Ascending aorta (tissue), 2 donors: ENCODE data around the gene CRACDL. TPM values are rescaled to one million over a fixed set of nuclear protein-coding genes. Genes with fewer than 3 reads are reported as not detected.

Source experiments
- DNase-seq, 2 donors: peaks; one replicate each; pipeline ENCODE4 v3.0.0-alpha.2; 2019; ENCODE audit warnings: low spot score in 2 of 2
- H3K27ac ChIP-seq, 2 donors: fragments of 200-600 bp; sonication (generic); one replicate each; pipeline ENCODE4 v1.5.1; 2016 to 2017; ENCODE audit warnings: mild to moderate bottlenecking in 1 of 2
- H3K27me3 ChIP-seq: fragments of 200-600 bp; sonication (generic); one replicate; pipeline ENCODE4 v1.5.1; 2017
- H3K36me3 ChIP-seq, 2 donors: fragments of 200-600 bp; sonication (generic); one replicate each; pipeline ENCODE4 v1.5.1; 2016
- H3K4me1 ChIP-seq, 2 donors: fragments of 200-600 bp; sonication (generic); one replicate each; pipeline ENCODE4 v1.5.1; 2016 to 2017; ENCODE audit warnings: mild to moderate bottlenecking in 1 of 2
- H3K4me3 ChIP-seq, 2 donors: fragments of 200-600 bp; sonication (generic); one replicate each; pipeline ENCODE4 v1.5.1; 2016 to 2017; ENCODE audit warnings: mild to moderate bottlenecking in 1 of 2
- H3K9me3 ChIP-seq, 2 donors: fragments of 200-600 bp; sonication (generic); one replicate each; pipeline ENCODE4 v1.5.1; 2016
- intact Hi-C: fragments of 100-400 bp; cut with DNase I; formaldehyde crosslinking; loops from one replicate; pipeline ENCODE4 v1.15.1; 2023
- total RNA-seq: library from RNA; depleted of rRNA; stranded (reverse); fragments of >200 nt; gene quantifications from one replicate; pipeline ENCODE4 v1.1.0, GENCODE V29; 2016
- TF ChIP-seq, protein P1 (sequence below), 3 experiments: fragments of 200-600 bp in 2 of 3; fragments of 450-650 bp in 1 of 3; sonication (generic) in 2 of 3; IDR thresholded peaks; one replicate each; pipeline ENCODE4 v1.5.1; 2016 to 2019; ENCODE audit warnings: antibody characterized with exemption in 3 of 3, mild to moderate bottlenecking in 1 of 3, moderate library complexity in 1 of 3

CRACDL gene, protein sequence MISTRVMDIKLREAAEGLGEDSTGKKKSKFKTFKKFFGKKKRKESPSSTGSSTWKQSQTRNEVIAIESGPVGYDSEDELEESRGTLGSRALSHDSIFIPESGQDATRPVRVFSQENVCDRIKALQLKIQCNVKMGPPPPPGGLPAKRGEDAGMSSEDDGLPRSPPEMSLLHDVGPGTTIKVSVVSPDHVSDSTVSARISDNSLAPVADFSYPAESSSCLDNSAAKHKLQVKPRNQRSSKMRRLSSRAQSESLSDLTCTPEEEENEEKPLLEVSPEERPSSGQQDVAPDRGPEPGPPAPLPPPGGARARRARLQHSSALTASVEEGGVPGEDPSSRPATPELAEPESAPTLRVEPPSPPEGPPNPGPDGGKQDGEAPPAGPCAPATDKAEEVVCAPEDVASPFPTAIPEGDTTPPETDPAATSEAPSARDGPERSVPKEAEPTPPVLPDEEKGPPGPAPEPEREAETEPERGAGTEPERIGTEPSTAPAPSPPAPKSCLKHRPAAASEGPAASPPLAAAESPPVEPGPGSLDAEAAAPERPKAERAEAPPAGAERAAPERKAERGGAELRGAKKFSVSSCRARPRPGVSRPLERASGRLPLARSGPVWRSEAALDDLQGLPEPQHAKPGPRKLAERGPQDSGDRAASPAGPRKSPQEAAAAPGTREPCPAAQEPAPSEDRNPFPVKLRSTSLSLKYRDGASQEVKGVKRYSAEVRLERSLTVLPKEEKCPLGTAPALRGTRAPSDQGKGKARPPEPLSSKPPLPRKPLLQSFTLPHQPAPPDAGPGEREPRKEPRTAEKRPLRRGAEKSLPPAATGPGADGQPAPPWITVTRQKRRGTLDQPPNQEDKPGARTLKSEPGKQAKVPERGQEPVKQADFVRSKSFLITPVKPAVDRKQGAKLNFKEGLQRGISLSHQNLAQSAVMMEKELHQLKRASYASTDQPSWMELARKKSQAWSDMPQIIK
- 51.9 TPM for total RNA-seq

DNA sequence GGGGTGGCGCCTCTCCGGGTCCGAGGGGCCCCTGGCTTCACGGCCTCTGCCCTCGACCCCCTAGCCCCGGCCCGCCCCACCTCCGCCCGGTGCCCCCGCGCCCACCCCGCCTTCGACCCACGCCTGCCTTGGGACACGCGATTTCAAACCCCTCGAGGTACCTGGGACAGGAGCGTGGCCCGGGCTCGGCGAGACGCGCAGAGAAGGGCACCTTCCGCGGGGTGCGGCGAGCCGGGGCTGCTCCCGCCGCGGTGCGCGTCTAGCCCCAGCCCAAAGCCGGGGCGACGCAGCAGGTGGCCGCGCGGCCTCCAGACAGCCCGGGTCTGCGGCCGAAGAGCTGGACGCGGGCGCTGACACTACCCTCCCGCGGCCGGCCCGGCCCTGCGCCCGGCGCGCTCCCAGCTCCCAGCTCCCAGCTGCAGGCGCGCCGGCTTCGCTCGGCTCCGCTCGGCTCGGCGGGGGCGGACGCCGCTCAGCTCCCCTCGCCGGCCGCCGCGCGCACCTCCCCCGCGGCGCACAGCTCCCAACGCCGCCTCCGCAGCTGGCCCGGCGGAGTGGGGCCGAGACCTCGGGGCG, at the start of gene CRACDL:
Gene CRACDL (minus strand): TSS at position 449 of the 576 bp plus-strand sequence. CDS start 89,425 bp downstream, outside the sequence.
- DNase-seq: no peak
- no peaks in the 10 kb centered on the region for H3K36me3 ChIP-seq
- no peaks in the 10 kb centered on the region for H3K9me3 ChIP-seq
- no peak within 1 kb of the TSS for H3K27ac ChIP-seq
- H3K4me3 ChIP-seq: peak within 1 kb of the TSS; percentile 75
- TF ChIP-seq, protein P1, sequence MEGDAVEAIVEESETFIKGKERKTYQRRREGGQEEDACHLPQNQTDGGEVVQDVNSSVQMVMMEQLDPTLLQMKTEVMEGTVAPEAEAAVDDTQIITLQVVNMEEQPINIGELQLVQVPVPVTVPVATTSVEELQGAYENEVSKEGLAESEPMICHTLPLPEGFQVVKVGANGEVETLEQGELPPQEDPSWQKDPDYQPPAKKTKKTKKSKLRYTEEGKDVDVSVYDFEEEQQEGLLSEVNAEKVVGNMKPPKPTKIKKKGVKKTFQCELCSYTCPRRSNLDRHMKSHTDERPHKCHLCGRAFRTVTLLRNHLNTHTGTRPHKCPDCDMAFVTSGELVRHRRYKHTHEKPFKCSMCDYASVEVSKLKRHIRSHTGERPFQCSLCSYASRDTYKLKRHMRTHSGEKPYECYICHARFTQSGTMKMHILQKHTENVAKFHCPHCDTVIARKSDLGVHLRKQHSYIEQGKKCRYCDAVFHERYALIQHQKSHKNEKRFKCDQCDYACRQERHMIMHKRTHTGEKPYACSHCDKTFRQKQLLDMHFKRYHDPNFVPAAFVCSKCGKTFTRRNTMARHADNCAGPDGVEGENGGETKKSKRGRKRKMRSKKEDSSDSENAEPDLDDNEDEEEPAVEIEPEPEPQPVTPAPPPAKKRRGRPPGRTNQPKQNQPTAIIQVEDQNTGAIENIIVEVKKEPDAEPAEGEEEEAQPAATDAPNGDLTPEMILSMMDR (IDR thresholded peaks at IDR 0.05): no peak
- intact Hi-C loops: no loop called here
- H3K4me1 ChIP-seq: peaks cover 6% of the 10 kb centered on the region in 2 donors
- no peaks in the 10 kb centered on the region for H3K27me3 ChIP-seq

DNA sequence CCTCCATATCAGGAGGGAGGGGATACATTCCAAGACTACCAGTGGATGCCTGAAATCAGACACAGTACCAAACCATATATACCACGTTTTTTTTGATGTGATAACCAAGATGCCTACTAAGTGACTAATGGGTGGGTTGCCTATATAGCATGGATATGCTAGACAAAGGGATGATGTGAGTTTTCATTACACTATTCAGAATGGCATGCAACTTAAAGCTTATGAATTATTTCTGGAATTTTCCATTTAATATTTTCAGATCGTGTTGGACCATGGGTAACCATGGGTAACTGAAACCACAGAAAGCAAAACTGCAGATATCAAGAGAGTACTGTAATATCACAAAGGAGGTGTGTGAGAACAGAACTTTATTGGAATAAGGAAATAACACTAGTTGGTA, 39.6 kb upstream of the CRACDL start:
- DNase-seq: no peak
- intact Hi-C loops: no loop called here
- Histone ChIP-seq H3K27ac (no peak overlapping the region), H3K9me3 (peaks cover 0 to 15% of the 10 kb centered on the region in 2 donors), H3K4me1 (no peaks in the 10 kb centered on the region), H3K4me3 (no peak overlapping the region), H3K36me3 (no peaks in the 10 kb centered on the region), H3K27me3 (no peaks in the 10 kb centered on the region)
- TF ChIP-seq, protein P1 (IDR thresholded peaks at IDR 0.05): no peak

DNA sequence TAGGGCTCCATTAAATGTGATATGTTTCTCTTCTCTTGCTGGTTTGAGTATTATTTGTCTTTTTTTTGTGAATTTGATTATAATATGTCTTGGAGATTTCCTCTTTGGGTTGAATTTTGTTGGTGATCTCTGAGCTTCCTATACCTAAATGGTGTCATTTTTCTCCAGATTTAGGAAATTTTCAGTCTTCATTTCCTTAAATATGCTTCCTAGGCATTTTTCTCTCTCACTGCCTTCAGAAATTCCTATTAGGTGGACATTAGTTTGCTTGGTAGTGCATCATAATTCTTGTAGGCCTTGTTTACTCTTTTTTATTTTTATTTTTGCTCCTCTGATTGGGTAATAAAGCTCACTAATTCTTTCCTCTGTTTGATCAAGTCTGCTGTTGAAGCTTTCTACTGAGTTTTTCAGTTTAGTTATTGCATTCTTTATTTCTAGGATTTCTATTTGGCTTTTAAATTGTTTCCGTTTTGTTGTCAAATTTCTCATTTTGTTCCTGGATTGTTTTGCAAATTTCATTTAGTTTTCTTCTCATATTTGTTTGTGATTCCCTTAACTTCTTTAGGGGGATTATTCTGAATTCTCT, 36.6 kb upstream of the CRACDL start:
- H3K36me3 ChIP-seq: no peaks in the 10 kb centered on the region
- H3K27me3 ChIP-seq: no peaks in the 10 kb centered on the region
- DNase-seq: no peak
- no peak overlapping the region for H3K4me3 ChIP-seq
- no peaks in the 10 kb centered on the region for H3K4me1 ChIP-seq
- H3K9me3 ChIP-seq: peaks cover 0 to 27% of the 10 kb centered on the region in 2 donors
- intact Hi-C loops: no loop called here
- TF ChIP-seq, protein P1 (IDR thresholded peaks at IDR 0.05): no peak
- no peak overlapping the region for H3K27ac ChIP-seq

DNA sequence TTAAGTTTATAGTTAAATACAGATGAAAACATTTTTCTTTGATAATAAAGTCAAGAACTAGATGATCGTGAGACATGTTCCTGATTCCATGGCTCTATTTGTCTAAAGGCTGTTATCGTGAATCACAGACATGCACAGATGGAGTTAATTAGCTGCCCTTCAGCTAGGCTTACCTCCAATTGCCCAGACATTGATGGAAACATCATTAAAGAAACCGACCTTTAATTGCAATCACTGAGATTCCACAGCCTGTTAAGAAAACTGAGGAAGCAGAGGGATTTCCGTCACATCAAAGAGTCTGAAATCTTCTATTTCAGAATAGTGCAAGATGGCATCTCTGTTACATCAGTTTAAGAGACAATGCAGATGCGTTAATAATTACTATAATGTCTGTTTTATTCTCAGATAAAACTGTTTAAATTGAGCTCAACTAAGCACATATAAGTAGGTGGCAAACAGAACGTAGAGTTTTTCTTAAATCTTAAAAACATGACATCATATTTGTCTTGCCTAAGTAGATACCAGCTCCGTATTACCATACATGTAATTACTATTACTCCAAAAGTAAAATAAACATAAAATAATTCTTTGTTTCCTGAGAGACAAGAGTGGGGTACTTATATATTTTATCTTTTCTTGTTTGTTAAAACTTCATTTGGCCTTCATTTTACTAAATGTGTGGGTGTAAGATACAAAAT, 23.9 kb upstream of the CRACDL start:
- Histone ChIP-seq H3K27ac (no peak overlapping the region), H3K9me3 (no peaks in the 10 kb centered on the region), H3K36me3 (no peaks in the 10 kb centered on the region), H3K4me3 (no peak overlapping the region), H3K4me1 (no peaks in the 10 kb centered on the region), H3K27me3 (no peaks in the 10 kb centered on the region)
- TF ChIP-seq, protein P1 (IDR thresholded peaks at IDR 0.05): no peak
- DNase-seq: no peak
- intact Hi-C loops: no loop called here

DNA sequence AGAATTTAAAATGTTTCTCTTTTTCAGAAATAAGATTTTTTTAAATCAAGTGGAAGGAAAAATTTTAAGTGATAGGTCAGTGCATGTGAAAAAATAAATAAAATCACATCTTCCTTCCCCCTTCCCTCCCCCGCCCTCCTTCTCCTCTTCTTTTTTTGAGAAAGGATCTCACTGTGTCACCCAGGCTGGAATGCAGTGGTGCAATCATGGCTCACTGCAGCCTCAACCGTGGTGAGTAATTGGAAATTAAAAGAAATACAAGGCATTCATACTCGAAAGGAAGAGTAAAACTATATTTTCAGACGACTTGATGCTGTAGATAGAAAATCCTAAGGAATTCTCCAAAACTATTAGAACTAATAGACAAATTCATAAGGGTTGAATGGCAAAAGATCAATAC, 16.9 kb upstream of the CRACDL start:
- DNase-seq: no peak
- no peak overlapping the region for H3K27ac ChIP-seq
- intact Hi-C loops: no loop called here
- H3K36me3 ChIP-seq: no peaks in the 10 kb centered on the region
- H3K4me3 ChIP-seq: no peak overlapping the region
- H3K27me3 ChIP-seq: no peaks in the 10 kb centered on the region
- H3K4me1 ChIP-seq: no peaks in the 10 kb centered on the region
- TF ChIP-seq, protein P1 (IDR thresholded peaks at IDR 0.05): no peak
- no peaks in the 10 kb centered on the region for H3K9me3 ChIP-seq
